Activated naive CD4-positive, alpha-beta T cell treated with anti-CD3 and anti-CD28 coated beads, Interleukin-2, amount 50 U/mL, for 24 hours (primary cell): ENCODE results near the gene FAM98A.

Experiments used
- H3K27ac Mint-ChIP-seq: one replicate; pipeline ENCODE4 v1.8.0; 2021; ENCODE audit warnings: mild to moderate bottlenecking, mixed read lengths
- H3K27me3 Mint-ChIP-seq: one replicate; pipeline ENCODE4 v1.8.0; 2021; ENCODE audit warnings: mixed read lengths
- H3K36me3 Mint-ChIP-seq: one replicate; pipeline ENCODE4 v1.8.0; 2021; ENCODE audit warnings: mixed read lengths
- H3K4me1 Mint-ChIP-seq: one replicate; pipeline ENCODE4 v1.8.0; 2021; ENCODE audit warnings: mixed read lengths
- H3K4me3 Mint-ChIP-seq: one replicate; pipeline ENCODE4 v1.8.0; 2021; ENCODE audit warnings: mild to moderate bottlenecking, mixed read lengths
- H3K9me3 Mint-ChIP-seq: one replicate; pipeline ENCODE4 v1.8.0; 2021; ENCODE audit warnings: mixed read lengths

Gene FAM98A

GRCh38 chr2:33573657-33574056 is 25.4 kb downstream of the FAM98A start:
- Mint-ChIP-seq H3K27ac (no peak overlapping the region), H3K27me3 (no peaks in the 10 kb centered on the region), H3K9me3 (no peaks in the 10 kb centered on the region), H3K36me3 (no peaks in the 10 kb centered on the region), H3K4me3 (no peak overlapping the region), H3K4me1 (no peaks in the 10 kb centered on the region)

DNA sequence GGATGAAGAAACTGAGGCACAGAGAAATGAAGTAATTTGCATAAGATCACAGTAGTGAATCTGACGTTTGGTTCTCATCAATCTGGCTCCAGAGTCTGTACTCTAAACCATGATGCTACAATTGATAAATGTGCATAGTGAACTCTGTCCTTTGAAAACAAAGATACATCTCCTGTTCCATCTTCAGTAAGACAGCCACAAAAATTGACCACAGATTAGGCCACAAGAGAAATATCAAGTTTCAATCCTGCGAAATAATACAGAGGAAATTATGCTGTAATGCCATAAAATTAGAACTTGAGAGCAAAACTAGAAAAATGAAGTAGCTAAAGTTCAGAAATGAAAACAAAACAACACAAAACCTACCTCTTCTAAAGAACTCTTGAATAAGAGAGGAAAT is 28.4 kb downstream of the FAM98A start:
- no peaks in the 10 kb centered on the region for H3K36me3 Mint-ChIP-seq

GRCh38 chr2:33561872-33562271 is 37.2 kb downstream of the FAM98A start:
- Mint-ChIP-seq H3K9me3 (no peaks in the 10 kb centered on the region), H3K27me3 (no peaks in the 10 kb centered on the region), H3K4me1 (no peaks in the 10 kb centered on the region), H3K4me3 (no peak overlapping the region), H3K27ac (no peak overlapping the region), H3K36me3 (peaks cover 13% of the 10 kb centered on the region)

More for the DNA sequence above, 28.4 kb downstream of the FAM98A start:
- Mint-ChIP-seq H3K27ac (no peak overlapping the region), H3K4me1 (no peaks in the 10 kb centered on the region), H3K4me3 (no peak overlapping the region), H3K27me3 (no peaks in the 10 kb centered on the region), H3K9me3 (no peaks in the 10 kb centered on the region)

GRCh38 chr2:33560017-33560416 is 39.1 kb downstream of the FAM98A start:
- H3K27ac Mint-ChIP-seq, result no peak overlapping the region

DNA sequence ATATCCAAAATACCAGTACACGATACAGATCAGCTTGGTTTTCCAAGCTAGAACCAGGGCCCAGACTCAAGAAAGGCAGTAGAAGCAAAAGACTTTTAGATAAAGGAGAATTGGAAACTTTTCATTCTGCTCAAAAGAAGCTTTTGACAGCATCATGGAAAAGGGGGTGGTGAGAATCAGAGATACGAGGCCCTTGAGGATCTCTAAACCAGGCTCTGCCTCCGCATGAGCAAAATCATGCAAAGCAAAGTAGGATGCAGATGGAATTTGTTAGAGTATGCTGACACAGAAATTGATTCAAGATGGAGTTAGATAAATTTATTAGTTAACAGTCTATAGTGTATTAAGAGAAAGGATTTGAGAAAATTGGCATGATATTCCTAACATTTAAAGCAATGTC is 39.8 kb downstream of the FAM98A start:
- Mint-ChIP-seq H3K36me3 (peaks cover 13% of the 10 kb centered on the region), H3K27me3 (no peaks in the 10 kb centered on the region), H3K9me3 (no peaks in the 10 kb centered on the region), H3K27ac (no peak overlapping the region), H3K4me1 (no peaks in the 10 kb centered on the region), H3K4me3 (no peak overlapping the region)

More at GRCh38 chr2:33560017-33560416, 39.1 kb downstream of the FAM98A start:
- Mint-ChIP-seq H3K9me3 (no peaks in the 10 kb centered on the region), H3K4me3 (no peak overlapping the region), H3K27me3 (no peaks in the 10 kb centered on the region), H3K4me1 (no peaks in the 10 kb centered on the region), H3K36me3 (peaks cover 13% of the 10 kb centered on the region)

GRCh38 chr2:33555681-33556080 is 43.4 kb downstream of the FAM98A start:
- Mint-ChIP-seq H3K27me3 (no peaks in the 10 kb centered on the region), H3K9me3 (no peaks in the 10 kb centered on the region), H3K36me3 (peaks cover 11% of the 10 kb centered on the region), H3K4me1 (no peaks in the 10 kb centered on the region), H3K4me3 (no peak overlapping the region), H3K27ac (no peak overlapping the region)

DNA sequence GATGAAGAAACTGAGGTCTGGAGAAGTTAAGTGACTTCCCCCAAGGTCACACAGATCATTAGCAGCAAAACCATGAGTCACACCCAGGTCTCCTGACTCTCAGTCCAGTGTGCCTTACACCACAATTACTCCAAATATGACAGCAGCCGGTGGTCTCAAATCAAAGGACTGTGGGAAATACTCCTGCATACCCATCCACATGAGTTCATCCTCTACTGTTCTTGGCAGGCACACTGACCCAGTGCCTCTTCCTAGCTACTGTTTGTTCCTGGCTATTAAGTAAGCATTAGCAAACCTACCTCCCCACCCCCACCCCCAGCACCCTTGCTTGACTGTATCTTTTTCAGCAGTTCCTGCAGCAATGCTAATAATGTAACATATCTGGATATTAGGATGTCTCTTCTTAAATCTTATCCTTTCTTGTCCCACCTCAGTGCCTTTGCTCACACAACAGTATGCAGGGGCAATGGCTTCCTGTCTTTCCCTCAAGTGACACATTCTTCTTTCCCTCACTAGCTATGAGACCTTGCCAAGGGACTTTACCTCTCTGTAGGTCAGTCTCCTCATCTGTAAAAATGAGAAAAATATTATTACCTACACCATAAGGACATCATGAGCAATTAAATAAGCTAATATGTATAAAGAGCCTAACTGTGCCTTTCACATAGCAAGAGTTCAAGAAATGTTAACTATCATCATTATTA is 46.2 kb downstream of the FAM98A start:
- peaks cover 8% of the 10 kb centered on the region for H3K36me3 Mint-ChIP-seq
- H3K4me3 Mint-ChIP-seq, result no peak overlapping the region
- no peaks in the 10 kb centered on the region for H3K4me1 Mint-ChIP-seq
- H3K27ac Mint-ChIP-seq, result no peak overlapping the region
- no peaks in the 10 kb centered on the region for H3K9me3 Mint-ChIP-seq
- H3K27me3 Mint-ChIP-seq, result no peaks in the 10 kb centered on the region

GRCh38 chr2:33550206-33550605 is 48.9 kb downstream of the FAM98A start:
- Mint-ChIP-seq H3K4me3 (no peak overlapping the region), H3K4me1 (no peaks in the 10 kb centered on the region), H3K9me3 (no peaks in the 10 kb centered on the region), H3K27me3 (no peaks in the 10 kb centered on the region), H3K36me3 (peaks cover 9% of the 10 kb centered on the region), H3K27ac (no peak overlapping the region)

DNA sequence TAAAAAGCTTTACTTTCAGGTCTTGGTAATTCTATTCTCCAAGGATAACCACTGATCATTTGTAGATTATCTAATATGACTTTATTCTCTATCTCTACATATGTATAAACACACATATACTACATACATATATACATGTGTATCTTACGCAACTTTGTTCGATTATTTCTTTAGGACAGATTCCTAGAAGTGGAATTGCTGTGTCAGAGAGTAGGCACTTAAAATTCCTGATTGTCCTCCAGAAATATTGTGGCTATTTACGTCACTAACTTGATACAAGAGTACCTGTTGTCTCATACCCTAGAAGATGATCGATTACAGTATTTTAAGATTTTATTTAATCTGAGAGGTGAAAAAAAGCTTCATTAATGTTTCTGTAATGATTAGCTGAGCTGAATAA is 57.9 kb downstream of the FAM98A start:
- H3K27ac Mint-ChIP-seq, result no peak overlapping the region
- H3K9me3 Mint-ChIP-seq, result no peaks in the 10 kb centered on the region
- peaks cover 12% of the 10 kb centered on the region for H3K36me3 Mint-ChIP-seq
- H3K4me3 Mint-ChIP-seq, result no peak overlapping the region
- no peaks in the 10 kb centered on the region for H3K27me3 Mint-ChIP-seq
- H3K4me1 Mint-ChIP-seq, result no peaks in the 10 kb centered on the region

DNA sequence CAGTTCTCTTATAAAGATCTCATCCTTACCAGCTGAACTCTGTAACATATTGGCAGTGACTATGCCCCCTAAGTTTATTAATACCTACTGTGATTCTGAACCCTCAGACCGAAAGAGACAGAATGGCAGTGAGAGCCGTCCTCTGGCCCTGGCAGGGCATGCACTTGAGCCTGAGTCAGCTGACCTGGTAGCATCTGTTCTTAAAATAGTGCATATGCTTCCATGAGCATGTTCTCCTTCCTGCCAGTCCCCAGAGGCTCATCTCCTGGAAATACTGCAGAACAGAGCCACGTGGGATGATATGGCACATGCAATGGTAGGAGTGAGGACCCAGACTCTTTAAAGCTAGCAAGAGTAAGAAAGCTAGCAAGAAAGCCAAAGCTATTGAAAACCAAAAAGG is 63.7 kb downstream of the FAM98A start:
- Mint-ChIP-seq H3K36me3 (peaks cover 6% of the 10 kb centered on the region), H3K27me3 (no peaks in the 10 kb centered on the region), H3K4me3 (no peak overlapping the region), H3K27ac (no peak overlapping the region), H3K4me1 (no peaks in the 10 kb centered on the region), H3K9me3 (no peaks in the 10 kb centered on the region)
